Urothelium cell line (cell line): ENCODE results near the gene RPS16.

ENCODE experiments used
- DNase-seq: peaks from one replicate; pipeline ENCODE4 v3.0.0; 2011; ENCODE audit warnings: low spot score, mixed read lengths
- FAIRE-seq: peaks from 2 replicates; lab custom pipeline; 2011; peaks lifted over from hg19 to GRCh38; lab: Jason Lieb, UNC

RPS16 gene

DNA sequence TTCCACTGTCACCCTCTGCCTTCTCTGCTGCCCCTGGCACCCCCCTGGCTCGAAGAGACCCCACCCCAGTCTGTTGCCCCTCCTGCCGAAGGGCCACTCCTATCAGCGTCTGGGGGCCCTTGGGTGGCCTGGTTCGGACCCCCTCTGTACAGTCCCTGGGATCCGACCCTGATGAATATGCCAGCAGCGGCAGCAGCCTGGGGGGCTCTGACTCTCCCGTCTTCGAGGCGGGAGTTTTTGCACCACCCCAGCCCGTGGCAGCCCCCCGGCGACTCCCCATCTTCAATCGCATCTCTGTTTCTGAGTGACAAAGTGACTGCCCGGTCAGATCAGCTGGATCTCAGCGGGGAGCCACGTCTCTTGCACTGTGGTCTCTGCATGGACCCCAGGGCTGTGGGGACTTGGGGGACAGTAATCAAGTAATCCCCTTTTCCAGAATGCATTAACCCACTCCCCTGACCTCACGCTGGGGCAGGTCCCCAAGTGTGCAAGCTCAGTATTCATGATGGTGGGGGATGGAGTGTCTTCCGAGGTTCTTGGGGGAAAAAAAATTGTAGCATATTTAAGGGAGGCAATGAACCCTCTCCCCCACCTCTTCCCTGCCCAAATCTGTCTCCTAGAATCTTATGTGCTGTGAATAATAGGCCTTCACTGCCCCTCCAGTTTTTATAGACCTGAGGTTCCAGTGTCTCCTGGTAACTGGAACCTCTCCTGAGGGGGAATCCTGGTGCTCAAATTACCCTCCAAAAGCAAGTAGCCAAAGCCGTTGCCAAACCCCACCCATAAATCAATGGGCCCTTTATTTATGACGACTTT, 27.1 kb downstream of the RPS16 start:
- DNase-seq = no peak
- FAIRE-seq = no peak

DNA sequence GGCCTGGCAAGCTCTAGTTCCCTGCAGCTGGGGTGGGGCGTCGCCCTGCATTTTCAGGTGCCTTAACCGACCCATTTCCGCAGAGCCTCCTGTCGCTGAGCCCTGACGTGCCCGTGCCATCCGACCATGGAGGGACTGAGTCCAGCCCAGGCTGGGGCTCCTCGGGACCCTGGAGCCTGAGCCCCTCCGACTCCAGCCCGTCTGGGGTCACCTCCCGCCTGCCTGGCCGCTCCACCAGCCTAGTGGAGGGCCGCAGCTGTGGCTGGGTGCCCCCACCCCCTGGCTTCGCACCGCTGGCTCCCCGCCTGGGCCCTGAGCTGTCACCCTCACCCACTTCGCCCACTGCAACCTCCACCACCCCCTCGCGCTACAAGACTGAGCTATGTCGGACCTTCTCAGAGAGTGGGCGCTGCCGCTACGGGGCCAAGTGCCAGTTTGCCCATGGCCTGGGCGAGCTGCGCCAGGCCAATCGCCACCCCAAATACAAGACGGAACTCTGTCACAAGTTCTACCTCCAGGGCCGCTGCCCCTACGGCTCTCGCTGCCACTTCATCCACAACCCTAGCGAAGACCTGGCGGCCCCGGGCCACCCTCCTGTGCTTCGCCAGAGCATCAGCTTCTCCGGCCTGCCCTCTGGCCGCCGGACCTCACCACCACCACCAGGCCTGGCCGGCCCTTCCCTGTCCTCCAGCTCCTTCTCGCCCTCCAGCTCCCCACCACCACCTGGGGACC, 27.9 kb downstream of the RPS16 start:
- DNase-seq = no peak
- FAIRE-seq = no peak

DNA sequence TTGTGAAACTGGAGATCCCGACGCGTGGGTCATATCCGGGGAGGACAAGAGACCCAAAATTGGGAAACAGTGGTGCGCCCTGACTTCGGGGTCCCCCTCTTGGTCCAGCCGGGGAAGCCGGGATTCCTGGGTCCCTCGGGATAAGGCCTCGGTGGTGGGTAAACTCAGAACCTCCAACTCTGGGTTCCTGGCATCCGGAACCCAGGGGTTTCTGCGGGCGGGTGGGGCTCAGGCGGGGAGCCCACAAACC, 28.4 kb downstream of the RPS16 start:
- FAIRE-seq = no peak
- no peak for DNase-seq

DNA sequence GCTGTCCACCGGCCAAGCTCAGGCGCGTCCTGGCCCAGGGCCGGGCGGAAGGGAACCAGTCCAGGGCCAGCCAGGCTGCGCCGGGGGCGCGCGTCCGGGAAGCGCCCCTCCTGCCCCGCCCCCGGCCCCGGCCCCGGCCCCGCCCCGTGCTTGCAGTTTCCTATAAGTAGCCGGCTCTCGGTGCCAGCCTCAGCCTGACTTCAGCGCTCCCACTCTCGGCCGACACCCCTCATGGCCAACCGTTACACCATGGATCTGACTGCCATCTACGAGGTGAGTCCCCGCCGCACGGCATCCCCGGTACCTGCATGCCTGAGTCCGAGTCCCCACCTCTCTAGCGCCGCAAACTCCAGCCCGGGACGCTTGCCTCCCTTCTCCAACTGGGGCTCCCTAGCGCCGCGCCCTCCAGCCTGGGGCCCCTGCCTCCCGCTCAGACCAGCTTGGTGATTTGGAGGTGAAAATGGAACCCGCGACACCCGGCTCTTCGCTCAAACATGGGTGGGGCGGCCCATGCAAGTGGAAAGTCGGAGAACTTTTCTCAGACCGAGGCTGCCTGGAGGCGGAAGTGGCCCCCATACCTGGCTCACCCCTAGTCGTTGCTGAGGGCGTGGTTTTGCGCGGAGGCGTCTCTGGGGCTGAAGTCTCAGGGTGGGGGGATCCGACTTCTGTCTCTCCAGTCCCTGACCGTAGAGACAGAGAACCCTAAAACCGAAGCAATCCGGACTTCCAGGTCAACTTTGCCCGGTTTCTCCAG, 28.9 kb downstream of the RPS16 start, which contains the start of gene ZFP36:
ZFP36 (plus strand) TSS at position 192 of the 754 bp plus-strand sequence; CDS start at position 250, 58 bp downstream.
- peak; percentile 88 for DNase-seq
- FAIRE-seq = peak; percentile 27

DNA sequence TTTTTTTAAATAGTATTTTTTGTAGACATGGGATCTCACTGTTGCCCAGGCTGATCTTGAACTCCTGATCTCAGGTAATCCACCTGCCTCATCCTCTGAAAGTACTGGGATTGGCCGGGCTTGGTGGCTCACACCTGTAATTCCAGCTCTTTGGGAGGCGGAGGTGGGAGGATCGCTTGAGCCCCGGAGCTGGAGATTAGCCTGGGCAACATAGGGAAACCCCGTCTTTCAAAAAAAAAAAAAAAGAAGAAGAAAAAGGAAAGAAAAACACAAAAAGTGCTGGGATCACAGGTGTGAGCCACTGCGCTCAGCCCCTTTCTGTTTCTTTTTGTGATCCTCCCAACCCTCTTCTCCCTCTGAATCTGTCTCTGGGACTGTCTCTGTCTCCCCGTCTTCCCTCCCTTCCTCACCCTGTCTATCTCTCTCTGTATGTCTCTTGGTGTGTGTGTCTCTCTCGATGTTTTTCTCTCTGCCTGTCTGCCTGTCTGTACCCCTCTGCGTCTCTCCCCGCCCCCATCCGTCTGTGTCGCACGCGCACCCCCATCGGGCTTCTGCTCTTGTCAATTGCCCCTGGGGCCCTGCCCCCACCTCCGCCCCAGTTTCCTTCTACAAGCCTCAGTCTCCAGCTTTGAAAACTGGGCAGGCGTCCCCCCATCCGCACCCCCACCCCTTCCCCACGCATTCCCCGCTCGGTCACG, 29.6 kb downstream of the RPS16 start:
- DNase-seq (no peak), FAIRE-seq (no peak)

DNA sequence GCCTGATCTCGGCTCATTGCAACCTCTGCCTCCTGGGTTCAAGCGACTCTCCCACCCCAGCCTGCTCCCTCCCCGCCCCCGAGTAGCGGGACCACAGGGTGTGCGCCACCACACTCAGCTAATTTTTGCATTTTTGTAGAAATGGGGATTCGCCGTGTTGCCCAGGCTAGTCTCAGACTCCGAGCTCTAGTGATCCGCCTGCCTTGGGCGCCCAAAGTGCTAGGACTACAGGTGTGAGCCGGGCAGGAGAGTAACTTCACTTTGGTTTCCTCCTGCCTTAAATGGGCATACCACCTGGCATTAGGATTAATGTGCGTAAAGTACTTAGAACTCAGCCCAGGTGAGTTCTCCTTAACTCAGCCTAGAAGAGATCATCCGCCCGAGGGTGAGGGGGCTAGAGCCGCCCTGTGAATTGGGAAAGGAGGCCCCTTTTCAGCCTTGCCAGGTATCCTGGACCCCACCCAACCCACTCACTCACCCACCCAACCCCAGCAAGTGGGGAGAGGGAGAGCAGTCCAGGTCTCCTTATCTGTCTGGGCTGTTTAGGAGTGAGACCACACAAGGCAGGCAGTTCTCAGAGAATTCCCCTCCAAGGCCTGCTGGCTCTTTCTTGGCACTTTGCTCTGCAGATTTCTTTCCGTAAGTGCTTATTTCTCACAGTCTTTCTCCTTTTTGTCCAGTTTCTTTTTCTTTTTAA, 30.3 kb downstream of the RPS16 start:
- no peak for DNase-seq
- no peak for FAIRE-seq

DNA sequence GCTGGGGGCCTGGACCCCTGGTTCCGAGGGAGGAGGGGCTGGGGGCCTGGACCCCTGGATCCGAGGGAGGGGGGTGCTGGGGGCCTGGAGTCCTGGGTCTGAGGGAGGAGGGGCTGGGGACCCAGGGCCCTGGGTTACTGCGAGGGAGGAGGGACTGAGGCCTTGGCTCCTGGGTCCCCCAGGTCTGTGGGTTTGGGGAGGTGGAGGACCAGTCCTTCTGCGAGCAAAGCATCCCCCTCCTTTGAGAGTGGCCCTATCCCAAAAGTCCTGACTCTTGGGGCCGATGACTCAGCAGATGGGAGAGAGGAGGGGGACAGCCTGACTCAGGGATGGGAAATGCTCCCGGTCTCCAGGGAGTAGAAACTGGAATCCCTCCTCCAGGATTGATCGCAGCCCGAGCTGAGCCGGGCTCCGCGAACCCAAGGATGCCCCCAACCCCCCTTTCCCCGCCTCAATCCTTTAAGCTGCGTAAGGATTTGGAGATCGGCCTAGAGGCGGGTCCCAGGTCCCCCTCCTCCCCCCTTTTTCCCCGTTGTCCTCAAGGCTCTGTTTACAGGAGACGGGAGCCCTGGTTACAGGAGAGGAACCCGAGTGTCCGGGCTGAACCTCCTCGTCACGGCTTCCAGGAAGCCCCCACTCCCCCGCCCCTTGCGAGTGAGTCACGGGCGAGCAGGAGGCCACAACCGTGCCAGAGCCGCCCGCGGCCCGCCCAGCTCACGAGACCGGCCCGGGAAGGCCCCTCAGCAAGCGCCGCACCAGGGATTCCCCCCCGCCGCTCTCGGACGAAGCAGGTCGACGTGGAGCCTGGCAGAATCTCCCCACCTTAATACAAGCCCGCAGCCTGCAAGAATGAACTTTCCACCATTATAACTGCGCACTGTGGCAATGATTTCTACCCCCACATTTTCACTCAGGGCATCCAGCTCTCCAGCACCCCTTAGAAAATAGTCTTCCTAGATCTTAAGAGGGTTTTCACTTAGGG, 32.1 kb downstream of the RPS16 start:
- DNase-seq = peak; percentile 87
- no peak for FAIRE-seq

DNA sequence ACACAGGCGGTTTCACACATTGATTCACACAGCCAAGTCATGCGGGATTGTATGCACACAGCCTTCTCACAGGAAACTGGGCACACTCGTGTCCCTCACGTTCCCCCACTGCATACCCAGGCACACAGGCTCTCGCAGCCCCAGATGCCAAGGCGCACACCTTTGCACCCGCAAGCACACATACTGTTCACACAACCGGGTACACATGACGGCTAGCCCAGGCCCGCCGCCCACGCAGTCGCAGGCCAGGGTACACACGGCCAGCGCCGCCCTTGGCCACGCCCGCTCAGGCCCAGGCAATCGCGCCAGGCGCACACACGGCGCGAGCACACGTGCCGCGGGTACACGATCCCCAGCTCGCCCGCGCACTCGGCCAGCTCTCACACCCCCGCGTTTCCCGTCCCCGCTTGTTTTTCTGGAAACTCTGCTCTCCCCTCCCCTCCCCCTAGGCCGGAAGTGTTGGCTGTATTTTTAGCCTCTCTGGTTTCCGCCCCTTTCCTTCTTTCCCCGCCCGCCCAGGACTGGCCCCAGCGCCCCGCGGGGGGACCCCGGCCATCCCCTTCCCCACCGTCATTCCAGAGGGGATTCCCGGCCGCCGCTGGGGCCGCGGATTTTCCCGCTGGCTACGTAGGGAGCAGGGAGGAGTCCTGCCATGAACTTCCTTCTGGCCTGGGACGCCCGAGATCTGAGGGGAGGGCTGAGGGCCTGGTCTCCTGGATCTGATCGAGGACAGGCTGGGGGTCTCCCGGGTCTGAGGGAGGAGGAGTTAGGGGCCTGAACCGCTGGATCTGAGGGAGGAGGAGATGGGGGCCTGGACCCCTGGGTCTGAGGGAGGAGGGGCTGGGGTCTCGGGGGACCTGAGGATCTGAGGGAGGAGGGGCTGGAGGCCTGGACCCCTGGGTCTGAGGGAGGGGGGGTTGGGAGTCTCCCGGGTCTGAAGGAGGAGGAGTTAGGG, 33.1 kb downstream of the RPS16 start:
- FAIRE-seq (no peak), DNase-seq (peak; percentile 80)

DNA sequence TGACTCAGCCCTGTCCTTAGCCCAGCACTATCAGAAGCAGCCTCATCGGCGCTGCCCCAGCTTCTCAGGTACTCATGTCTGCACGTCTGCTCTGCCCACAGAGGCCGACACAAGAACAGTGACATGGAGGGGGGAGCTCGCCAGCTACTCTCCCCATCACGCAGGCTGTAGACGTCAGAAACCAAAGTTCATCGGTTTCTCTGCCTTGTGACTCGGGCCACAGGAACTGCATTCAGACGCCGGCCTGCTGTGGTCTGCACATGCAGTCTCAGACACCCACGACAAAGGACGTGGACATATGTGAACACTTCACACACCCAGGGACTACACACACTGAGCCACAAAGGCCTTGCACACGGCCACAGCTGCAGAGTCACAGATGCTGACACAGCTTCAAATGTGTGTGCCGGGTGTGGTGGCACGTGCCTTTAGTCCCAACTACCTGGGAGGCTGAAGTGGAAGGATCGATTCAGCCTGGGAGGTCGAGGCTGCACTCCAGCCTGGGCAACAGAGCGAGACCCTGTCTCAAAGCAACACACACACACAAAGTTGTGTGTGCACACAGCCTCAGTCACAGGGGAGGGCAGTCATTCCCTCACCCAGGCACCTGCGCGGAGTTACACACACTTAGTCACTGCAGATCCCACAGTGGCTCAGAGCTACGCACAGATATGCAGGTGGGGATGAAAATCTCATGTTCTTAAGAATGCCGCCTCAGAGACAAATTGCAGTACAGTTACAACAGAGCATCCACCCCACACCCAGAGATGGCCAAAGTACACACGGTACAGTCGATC, 34.0 kb downstream of the RPS16 start:
- DNase-seq = no peak
- FAIRE-seq = no peak

DNA sequence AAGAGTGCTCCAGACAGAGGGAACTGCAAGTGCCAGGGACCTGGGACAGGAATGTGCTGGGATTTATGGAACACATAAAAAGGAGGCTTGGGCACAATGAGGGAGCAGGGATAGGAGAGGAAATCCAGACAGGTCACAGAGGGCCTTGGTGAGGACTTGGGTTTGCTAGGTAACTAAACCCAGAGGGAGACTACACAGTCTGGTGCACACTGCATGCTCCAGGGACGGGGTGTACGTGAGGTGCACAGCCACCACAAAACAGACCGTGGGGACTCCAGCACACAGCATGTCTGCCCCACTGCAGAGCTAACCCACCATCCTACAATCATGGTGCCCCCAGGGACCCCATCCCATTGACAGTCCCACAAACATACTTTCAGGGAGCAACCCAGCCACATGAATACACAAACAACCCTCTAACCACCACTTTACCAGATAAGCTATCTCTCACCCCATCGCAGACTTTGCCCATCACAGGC, 34.6 kb downstream of the RPS16 start:
- no peak for FAIRE-seq
- no peak for DNase-seq

DNA sequence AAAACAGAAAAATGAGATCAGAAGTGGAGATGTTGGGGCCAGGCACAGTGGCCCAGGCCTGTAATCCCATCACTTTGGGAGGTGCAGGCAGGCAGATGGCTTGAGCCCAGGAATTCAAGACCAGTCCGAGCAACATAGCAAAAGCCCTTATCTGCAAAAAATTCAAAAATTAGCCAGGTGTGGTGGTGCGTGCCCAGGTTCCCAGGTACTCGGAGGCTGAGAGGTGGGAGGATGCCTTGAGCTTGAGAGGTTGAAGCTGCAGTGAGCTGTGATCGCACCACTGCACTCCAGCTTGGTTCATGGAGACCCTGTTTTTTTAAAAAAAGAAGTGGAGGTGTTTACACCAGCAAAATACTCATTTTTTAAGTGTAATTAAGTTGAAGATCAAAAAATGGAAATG, 35.7 kb downstream of the RPS16 start:
- DNase-seq (no peak), FAIRE-seq (no peak)

DNA sequence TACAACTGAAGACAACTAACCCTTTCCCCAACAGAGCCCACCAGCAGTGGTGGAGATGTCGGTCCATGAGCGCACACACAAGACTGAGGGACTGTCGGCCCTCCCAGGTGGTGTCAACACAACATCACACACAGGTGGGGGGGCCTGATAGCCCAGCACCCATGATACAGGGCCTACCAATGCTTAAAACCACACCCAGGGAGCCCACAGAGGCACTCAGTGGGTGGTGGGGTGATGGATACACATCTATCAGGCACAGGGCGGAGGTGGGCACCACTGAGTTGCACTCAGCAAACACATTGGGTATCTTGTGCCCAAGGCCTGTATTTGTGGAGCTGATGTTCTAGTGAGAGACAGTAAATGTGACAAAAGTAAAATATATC, 36.1 kb downstream of the RPS16 start:
- DNase-seq = no peak
- no peak for FAIRE-seq

DNA sequence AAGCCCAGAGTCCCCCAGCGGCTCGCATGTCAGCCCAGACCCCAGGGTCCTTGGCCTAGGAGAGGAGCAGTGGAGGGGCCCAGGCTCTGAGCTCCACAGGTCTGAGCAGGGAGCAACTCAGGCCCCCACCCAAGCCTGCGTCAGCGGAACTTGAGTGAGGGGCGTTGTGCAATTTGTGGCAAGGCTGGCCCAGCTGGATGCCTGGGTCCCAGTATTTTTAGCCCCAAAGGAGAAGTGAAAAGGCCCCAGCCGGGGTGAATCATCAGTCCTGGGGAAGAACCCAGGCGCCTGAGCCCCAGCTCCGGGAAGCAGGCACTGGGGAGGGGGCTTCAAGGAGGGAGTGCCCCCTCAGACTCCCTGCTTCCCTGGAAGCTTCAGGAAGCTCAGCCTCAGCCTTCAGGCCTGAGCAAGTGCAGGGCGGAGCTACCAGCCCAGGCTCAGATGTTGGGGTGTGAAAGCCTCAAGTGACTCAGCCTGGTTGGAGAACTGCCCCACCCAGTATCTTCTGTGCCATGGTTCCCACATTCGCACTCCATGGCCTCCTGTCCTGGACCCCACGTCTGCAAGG, 37.4 kb downstream of the RPS16 start:
- DNase-seq (no peak), FAIRE-seq (no peak)

DNA sequence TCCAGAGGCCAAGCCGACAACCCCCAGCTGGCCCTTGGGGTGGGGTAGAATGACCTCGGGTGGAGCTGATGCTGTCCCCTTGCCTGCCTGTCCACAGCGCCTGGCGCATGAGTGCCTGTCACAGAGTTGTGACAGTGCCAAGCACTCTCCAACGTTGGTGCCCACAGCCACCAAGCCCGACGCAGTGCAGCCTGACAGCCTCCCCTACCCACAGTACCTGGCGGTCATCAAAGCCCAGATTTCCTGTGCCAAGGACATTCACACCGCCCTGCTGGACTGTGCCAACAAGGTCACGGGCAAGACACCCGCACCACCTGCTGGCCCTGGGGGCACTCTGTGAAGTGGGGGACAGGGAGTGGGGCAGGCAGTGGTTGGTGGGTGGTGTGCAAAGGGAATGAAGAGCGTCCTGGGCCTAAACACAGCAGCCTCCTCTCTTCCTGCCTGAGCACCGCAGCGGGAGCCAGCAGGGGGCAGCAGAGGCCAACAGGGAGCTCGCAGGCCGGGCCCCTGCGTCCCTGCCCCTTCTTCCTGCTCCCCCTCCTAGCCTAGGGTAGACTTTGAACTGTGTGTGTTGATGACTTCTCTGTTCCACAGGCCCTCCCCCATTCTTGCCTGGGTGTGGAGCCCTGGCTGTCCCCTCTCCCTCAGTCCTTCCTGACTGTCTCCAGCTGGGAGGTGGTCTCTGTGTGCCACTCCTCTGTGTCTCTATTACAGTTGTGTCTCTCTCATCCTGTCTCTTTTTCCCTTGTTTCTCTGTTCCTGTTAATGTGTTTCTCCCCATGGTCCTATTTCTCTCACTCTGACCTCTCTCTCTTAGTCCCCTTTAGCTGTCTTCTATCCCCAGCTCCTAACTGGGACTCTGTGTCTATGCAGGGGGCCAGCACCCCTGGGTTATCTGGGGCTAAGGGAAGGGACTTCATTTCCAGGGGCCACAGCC, 38.1 kb downstream of the RPS16 start:
- peak; percentile 76 for DNase-seq
- no peak for FAIRE-seq

DNA sequence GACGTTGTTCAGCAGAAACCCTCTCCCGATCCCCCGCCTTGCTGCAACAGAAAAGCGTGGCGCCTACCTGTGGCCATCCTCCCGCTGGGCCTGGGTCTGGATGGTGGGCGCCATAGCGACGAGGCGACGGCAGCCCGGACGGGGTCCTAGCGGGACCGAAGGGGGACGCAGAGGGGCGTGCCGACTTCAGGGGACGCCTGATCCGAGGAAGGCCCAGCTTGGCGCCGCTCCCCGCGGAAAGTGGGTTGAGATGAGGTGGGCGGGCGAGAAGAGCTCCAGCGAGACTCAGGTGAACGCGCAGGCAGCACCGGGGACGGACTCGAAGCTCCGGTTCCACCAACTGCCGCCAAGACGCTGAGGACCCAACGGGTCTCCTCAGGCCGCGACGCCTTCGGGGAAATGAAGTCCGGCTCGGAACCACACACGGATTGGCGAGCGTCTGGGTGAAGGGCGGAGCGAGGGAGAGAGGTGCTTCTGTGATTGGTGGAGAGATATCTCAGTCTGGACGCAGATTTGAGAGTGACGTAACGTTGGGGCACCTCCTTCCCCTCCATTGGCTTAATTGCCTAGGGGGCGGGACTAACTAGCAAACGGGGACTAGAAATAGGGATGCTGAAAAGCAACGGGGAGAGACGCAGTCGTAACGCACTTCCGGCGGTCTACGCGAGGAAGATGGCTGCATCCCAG, 44.9 kb downstream of the RPS16 start, which contains the start of the genes MED29 and PAF1:
MED29 (plus strand) TSS at position 628 of the 687 bp plus-strand sequence; CDS start at position 673, 45 bp downstream.
PAF1 (minus strand) TSS at position 356 of the 687 bp plus-strand sequence; CDS start at position 114, 242 bp downstream.
- peak; percentile 99 for DNase-seq

More for the DNA sequence above, 44.9 kb downstream of the RPS16 start, which contains the start of the genes MED29 and PAF1:
- peak; percentile 97 for FAIRE-seq
